ENCODE measurements around the gene TMEM169.
"Not testable (repeated sequence)": the region's sequence is repeated elsewhere in the genome, so short reads cannot be mapped to it uniquely, and the experiment has no call there.

Gene TMEM169

GRCh38 chr2:216139884-216140283, 58.2 kb downstream of the TMEM169 start:
- no peak for DNase-seq

GRCh38 chr2:216141516-216141915, 59.8 kb downstream of the TMEM169 start:
- DNase-seq, result not testable (repeated sequence)

GRCh38 chr2:216142540-216142939, 60.8 kb downstream of the TMEM169 start:
- no peak for DNase-seq

- DNase-seq, result no peak
These were observed 62.7 kb downstream of the TMEM169 start for GRCh38 chr2:216144372-216144771.

- DNase-seq, result no peak
These were observed 63.1 kb downstream of the TMEM169 start for GRCh38 chr2:216144857-216145256.

GRCh38 chr2:216146573-216146972, 64.9 kb downstream of the TMEM169 start:
- no peak for DNase-seq

GRCh38 chr2:216147172-216148131, 65.7 kb downstream of the TMEM169 start:
- DNase-seq, result no peak

GRCh38 chr2:216148983-216149382, 67.3 kb downstream of the TMEM169 start:
- DNase-seq, result no peak

GRCh38 chr2:216149741-216150140, 68.0 kb downstream of the TMEM169 start:
- no peak for DNase-seq

GRCh38 chr2:216151313-216152025, 69.8 kb downstream of the TMEM169 start:
- DNase-seq, result no peak

Measured in activated T-cell treated with anti-CD3 and anti-CD28 coated beads, Interleukin-2, amount 50 U/mL, for 1 hour (primary cell).